Endothelial cell of umbilical vein (primary cell): ENCODE results near the gene KCNQ5.

Experiments used
- EZH2 ChIP-seq: IDR thresholded peaks from 2 replicates; pipeline ENCODE4 v1.6.1; 2012; ENCODE audit warnings: borderline replicate concordance, low read depth, mild to moderate bottlenecking, moderate library complexity, low read length, inconsistent platforms; ENCODE audit not compliant: severe bottlenecking
- FOS ChIP-seq: IDR thresholded peaks from 2 replicates; pipeline ENCODE4 v1.6.1; 2011; ENCODE audit warnings: mild to moderate bottlenecking, low read length, moderate library complexity, borderline replicate concordance; ENCODE audit not compliant: insufficient read depth
- GATA2 ChIP-seq: IDR thresholded peaks from 2 replicates; pipeline ENCODE4 v1.7.0; 2011; ENCODE audit warnings: low read depth, mild to moderate bottlenecking, moderate library complexity, mixed read lengths, low read length; ENCODE audit not compliant: insufficient read length, insufficient read depth
- JUN ChIP-seq: IDR thresholded peaks from 2 replicates; pipeline ENCODE4 v1.6.1; 2011; ENCODE audit warnings: borderline replicate concordance, low read depth; ENCODE audit not compliant: insufficient read length, insufficient read depth
- MYC ChIP-seq: IDR thresholded peaks from one replicate; pipeline ENCODE4 v1.6.1; 2011; ENCODE audit warnings: mild to moderate bottlenecking, low read depth, low read length
- POLR2A ChIP-seq: IDR thresholded peaks from 2 replicates; pipeline ENCODE4 v1.6.1; 2012; ENCODE audit warnings: low read depth, mild to moderate bottlenecking, control low read depth, low read length
- POLR2AphosphoS5 ChIP-seq: IDR thresholded peaks from 2 replicates; pipeline ENCODE4 v1.6.1; 2012; ENCODE audit warnings: low read depth, mild to moderate bottlenecking, control low read depth, low read length, moderate library complexity; ENCODE audit not compliant: insufficient read depth
- TF ChIP-seq, protein P1 (sequence below), 2 donors: IDR thresholded peaks; 1 replicate in 1 of 2; 2 replicates in 1 of 2; pipeline ENCODE4 v1.5.1; 2011; ENCODE audit warnings: low read length in 2 of 2, mild to moderate bottlenecking in 2 of 2, moderate library complexity in 2 of 2, control low read depth in 1 of 2, inconsistent platforms in 1 of 2, low read depth in 1 of 2; ENCODE audit not compliant: insufficient read depth in 1 of 2; ENCODE audit errors: extremely low read depth in 1 of 2
- TF ChIP-seq, protein P2 (sequence below): IDR thresholded peaks from 2 replicates; pipeline ENCODE4 v1.6.1; 2011; ENCODE audit not compliant: insufficient read depth, insufficient read length

DNA sequence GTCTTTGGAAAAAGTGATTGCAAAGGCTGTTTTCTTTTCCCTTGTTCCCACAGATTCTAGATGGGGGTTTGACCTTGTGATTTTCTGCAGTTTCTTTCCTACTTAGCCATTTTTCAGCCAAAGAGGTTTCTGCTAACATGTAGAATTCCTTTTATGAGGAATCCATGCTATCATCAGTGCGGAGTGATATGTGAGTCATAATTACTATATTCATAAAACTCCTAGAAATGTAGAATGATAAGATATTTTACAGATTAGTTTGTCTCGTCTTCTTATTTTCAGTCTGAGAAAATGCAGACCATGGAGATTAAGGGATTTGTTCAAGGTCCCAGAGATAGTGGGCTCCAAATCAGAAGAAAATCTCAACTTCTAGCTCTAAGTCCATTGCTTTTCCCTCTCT is 98.6 kb downstream of the KCNQ5 start:
- TF ChIP-seq POLR2A: no peak
- TF ChIP-seq, protein P1, sequence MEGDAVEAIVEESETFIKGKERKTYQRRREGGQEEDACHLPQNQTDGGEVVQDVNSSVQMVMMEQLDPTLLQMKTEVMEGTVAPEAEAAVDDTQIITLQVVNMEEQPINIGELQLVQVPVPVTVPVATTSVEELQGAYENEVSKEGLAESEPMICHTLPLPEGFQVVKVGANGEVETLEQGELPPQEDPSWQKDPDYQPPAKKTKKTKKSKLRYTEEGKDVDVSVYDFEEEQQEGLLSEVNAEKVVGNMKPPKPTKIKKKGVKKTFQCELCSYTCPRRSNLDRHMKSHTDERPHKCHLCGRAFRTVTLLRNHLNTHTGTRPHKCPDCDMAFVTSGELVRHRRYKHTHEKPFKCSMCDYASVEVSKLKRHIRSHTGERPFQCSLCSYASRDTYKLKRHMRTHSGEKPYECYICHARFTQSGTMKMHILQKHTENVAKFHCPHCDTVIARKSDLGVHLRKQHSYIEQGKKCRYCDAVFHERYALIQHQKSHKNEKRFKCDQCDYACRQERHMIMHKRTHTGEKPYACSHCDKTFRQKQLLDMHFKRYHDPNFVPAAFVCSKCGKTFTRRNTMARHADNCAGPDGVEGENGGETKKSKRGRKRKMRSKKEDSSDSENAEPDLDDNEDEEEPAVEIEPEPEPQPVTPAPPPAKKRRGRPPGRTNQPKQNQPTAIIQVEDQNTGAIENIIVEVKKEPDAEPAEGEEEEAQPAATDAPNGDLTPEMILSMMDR (IDR thresholded peaks at IDR 0.05; ENCODE audit: extremely low read depth in 1 of 2, insufficient read depth in 1 of 2, low read depth in 1 of 2, low read length in 2 of 2): no peak
- TF ChIP-seq, protein P2, sequence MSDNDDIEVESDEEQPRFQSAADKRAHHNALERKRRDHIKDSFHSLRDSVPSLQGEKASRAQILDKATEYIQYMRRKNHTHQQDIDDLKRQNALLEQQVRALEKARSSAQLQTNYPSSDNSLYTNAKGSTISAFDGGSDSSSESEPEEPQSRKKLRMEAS: no peak
- TF ChIP-seq JUN: no peak
- no peak for TF ChIP-seq EZH2
- TF ChIP-seq POLR2AphosphoS5: no peak
- no peak for TF ChIP-seq GATA2
- no peak for TF ChIP-seq FOS
- TF ChIP-seq MYC: no peak
